Measurements from ENCODE around the gene DSCAML1. TPM values are rescaled to one million over a fixed set of nuclear protein-coding genes. Genes with fewer than 3 reads are reported as not detected.

DSCAML1 gene
- total and polyA plus RNA-seq, 9 of the 15 experiments (the other 6 are each of a cell fraction or from before 2014, with no cell fraction given) = not detected

- TF ChIP-seq, protein P1, sequence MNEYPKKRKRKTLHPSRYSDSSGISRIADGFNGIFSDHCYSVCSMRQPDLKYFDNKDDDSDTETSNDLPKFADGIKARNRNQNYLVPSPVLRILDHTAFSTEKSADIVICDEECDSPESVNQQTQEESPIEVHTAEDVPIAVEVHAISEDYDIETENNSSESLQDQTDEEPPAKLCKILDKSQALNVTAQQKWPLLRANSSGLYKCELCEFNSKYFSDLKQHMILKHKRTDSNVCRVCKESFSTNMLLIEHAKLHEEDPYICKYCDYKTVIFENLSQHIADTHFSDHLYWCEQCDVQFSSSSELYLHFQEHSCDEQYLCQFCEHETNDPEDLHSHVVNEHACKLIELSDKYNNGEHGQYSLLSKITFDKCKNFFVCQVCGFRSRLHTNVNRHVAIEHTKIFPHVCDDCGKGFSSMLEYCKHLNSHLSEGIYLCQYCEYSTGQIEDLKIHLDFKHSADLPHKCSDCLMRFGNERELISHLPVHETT (CRISPR knock-in tag; conservative IDR thresholded peaks at IDR 0.05 in 1 of 2, IDR thresholded peaks at IDR 0.05 in 1 of 2) = no peak
- TF ChIP-seq E2F3 (CRISPR knock-in tag; IDR thresholded peaks at IDR 0.05) (no peak), ATF3 (IDR thresholded peaks at IDR 0.05) (no peak), ATF3 (CRISPR knock-in tag; conservative IDR thresholded peaks at IDR 0.05) (no peak)
These were observed 23.5 kb upstream of the DSCAML1 start (continued) for GRCh38 chr11:117820516-117820915.

- DNase-seq (ENCODE audit: extremely low read depth in 1 of 4, low spot score in 3 of 4) (no peak), FAIRE-seq (no peak)
- CTCF ChIA-PET (ENCODE audit: low intra/inter-chr PET ratio) = interaction anchor here (1.4 to 4.0 kb wide), 4 partner anchors 84 to 233 kb away, joined by 3 to 37 read pairs (median 20); no protein-coding TSS in a partner anchor
- TF ChIP-seq, protein P2, sequence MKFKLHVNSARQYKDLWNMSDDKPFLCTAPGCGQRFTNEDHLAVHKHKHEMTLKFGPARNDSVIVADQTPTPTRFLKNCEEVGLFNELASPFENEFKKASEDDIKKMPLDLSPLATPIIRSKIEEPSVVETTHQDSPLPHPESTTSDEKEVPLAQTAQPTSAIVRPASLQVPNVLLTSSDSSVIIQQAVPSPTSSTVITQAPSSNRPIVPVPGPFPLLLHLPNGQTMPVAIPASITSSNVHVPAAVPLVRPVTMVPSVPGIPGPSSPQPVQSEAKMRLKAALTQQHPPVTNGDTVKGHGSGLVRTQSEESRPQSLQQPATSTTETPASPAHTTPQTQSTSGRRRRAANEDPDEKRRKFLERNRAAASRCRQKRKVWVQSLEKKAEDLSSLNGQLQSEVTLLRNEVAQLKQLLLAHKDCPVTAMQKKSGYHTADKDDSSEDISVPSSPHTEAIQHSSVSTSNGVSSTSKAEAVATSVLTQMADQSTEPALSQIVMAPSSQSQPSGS (CRISPR knock-in tag; IDR thresholded peaks at IDR 0.05) = no peak
- TF ChIP-seq ARID1B (IDR thresholded peaks at IDR 0.05) (no peak), MTA3 (IDR thresholded peaks at IDR 0.05; ENCODE audit: borderline replicate concordance) (no peak), YY1 (IDR thresholded peaks at IDR 0.05; ENCODE audit: borderline replicate concordance in 1 of 3, control insufficient read depth in 1 of 3, extremely low read depth in 1 of 3, insufficient read depth in 3 of 3, insufficient read length in 1 of 3, insufficient replicate concordance in 2 of 3, low read depth in 1 of 3, low read length in 2 of 3) (no peak), CBX3 (IDR thresholded peaks at IDR 0.05; ENCODE audit: borderline replicate concordance in 1 of 2, low read length in 2 of 2) (no peak), CEBPG (CRISPR knock-in tag; IDR thresholded peaks at IDR 0.05) (no peak), CEBPG (tag; conservative IDR thresholded peaks at IDR 0.05 in 1 of 2, IDR thresholded peaks at IDR 0.05 in 1 of 2) (no peak), NEUROD1 (IDR thresholded peaks at IDR 0.05; ENCODE audit: borderline replicate concordance, low read depth, low read length, partially characterized antibody) (no peak), L3MBTL2 (IDR thresholded peaks at IDR 0.05) (no peak), ZNF717 (CRISPR knock-in tag; IDR thresholded peaks at IDR 0.05) (no peak)
- TF ChIP-seq, protein P3, sequence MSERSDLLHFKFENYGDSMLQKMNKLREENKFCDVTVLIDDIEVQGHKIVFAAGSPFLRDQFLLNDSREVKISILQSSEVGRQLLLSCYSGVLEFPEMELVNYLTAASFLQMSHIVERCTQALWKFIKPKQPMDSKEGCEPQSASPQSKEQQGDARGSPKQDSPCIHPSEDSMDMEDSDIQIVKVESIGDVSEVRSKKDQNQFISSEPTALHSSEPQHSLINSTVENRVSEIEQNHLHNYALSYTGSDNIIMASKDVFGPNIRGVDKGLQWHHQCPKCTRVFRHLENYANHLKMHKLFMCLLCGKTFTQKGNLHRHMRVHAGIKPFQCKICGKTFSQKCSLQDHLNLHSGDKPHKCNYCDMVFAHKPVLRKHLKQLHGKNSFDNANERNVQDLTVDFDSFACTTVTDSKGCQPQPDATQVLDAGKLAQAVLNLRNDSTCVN (CRISPR knock-in tag; IDR thresholded peaks at IDR 0.05) = no peak
These were observed 23.1 kb upstream of the DSCAML1 start for GRCh38 chr11:117820071-117820470.

More at GRCh38 chr11:117820071-117820470, 23.1 kb upstream of the DSCAML1 start:
- no peaks in the 10 kb centered on the region for H3K79me2 ChIP-seq (ENCODE audit: control insufficient read depth, insufficient read depth, low read length)
- H2AFZ ChIP-seq (ENCODE audit: low read depth, low read length) = no peak overlapping the region
- peaks cover 2% of the 10 kb centered on the region for H3K9me1 ChIP-seq (ENCODE audit: control insufficient read depth, insufficient read depth, low read length)
- H3K9ac ChIP-seq (ENCODE audit: insufficient read depth in 1 of 2, low read depth in 2 of 2, low read length in 2 of 2) = no peak overlapping the region
- in situ Hi-C loops (cut with MboI) (loop anchor here (5.0 kb wide), 2 partner anchors 127 to 227 kb away; no protein-coding TSS in a partner anchor), intact Hi-C loops (cut with micrococcal nuclease) (no loop called here)
- H3K36me3 ChIP-seq (ENCODE audit: control insufficient read depth, insufficient read depth, low read length) = no peaks in the 10 kb centered on the region
- no peak for ATAC-seq
- WGBS (ENCODE audit: insufficient coverage, low coverage, missing lambda C conversion rate) = 12% methylated on average over 8 of the region's 11 CpGs
- peaks cover 0 to 37% of the 10 kb centered on the region in 2 experiments; a peak in 3 of 5 replicates for H3K4me1 ChIP-seq (replicated peaks in 1 of 2; ENCODE audit: control insufficient read depth in 2 of 2, insufficient read depth in 2 of 2, low read length in 2 of 2)
- H4K20me1 ChIP-seq (replicated peaks; ENCODE audit: control insufficient read depth, insufficient read depth, low read length) = peaks cover 13% of the 10 kb centered on the region
- POLR2A ChIA-PET = interaction anchor here (1.2 kb wide), 1 partner anchor 11 kb away, joined by 4 read pairs; no protein-coding TSS in a partner anchor
- H3K4me3 ChIP-seq = no peak overlapping the region
- no peaks in the 10 kb centered on the region for H3K9me3 ChIP-seq (replicated peaks; ENCODE audit: control insufficient read depth, insufficient read depth, low read depth, low read length)
- no peak overlapping the region for H3K27ac ChIP-seq (ENCODE audit: extremely low read depth, low read depth, low read length)
- H3K4me2 ChIP-seq (ENCODE audit: insufficient read depth, low read length) = no peak overlapping the region
- no TSS peak for BruUV-seq (replicated peaks)
- H3K27me3 ChIP-seq (ENCODE audit: control insufficient read depth in 2 of 2, insufficient read depth in 2 of 2, low read length in 2 of 2) = peaks cover 7 to 36% of the 10 kb centered on the region in 2 experiments

All from K562 (cell line).